ENCODE measurements around the gene OVOL1.
A peak's percentile ranks its signal among the peaks of the same experiment; 100 is the strongest.

Gene OVOL1

DNA sequence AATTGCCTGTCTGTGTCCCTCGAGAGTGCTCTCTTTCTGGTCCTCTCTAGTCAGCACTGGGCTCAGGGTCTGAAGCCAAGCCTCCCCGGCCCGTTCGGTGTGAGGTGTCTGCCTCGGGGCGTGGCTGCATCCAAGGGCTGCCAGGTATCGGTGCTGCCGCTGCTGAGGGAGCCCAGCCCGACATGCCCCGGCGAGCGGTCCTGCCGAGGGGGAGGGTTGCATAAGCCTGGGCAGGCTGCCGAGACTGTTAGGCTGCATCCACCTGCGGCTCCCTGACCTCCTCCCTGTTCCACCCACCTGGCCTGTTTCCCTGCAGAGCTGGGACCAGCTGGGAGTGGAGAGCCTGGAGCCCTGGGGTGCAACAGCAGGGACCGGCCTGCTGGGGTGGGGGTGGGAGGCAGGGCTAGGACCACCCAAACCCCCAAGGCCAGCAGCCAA, 6.3 kb downstream of the OVOL1 start:
- no peak for DNase-seq

DNA sequence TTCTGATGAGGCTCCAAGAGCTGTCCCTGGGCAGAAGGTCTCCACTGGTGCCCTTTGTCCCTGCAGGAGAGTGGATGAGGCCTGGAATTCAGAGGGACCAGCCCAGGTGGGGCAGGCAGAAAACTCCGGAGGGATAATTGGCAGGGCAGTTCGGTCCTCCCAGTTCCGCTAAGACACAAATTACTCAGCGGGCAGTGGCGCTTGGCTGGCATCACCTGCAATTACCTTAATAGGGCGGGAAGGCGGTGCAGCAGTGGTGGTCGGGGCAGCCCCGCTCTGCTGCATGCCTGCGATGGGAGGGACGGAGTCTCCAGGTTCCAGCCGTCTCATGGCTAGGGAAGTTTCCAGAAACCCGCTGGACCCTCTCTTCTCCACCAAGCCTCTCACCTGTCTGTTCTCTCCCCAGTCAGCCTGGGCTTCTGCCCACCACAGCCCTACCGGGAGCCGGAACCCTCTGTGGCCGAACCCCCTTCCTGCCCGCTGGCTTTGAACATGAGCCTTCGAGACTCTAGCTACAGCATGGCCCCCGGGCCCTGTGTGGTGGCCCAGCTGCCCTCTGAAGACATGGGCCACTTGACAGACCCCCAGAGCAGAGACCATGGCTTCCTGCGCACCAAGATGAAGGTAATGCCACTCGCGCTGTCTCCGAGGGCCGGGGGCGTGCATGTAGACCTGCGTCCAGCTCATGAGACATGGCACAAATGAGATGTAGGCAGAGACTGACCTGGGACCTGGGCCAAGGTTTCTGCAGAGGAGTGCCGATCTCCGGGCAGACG, 7.0 kb downstream of the OVOL1 start:
- no peak for DNase-seq

- DNase-seq: no peak
Measured at GRCh38 chr11:65794570-65795510, 8.0 kb downstream of the OVOL1 start.

DNA sequence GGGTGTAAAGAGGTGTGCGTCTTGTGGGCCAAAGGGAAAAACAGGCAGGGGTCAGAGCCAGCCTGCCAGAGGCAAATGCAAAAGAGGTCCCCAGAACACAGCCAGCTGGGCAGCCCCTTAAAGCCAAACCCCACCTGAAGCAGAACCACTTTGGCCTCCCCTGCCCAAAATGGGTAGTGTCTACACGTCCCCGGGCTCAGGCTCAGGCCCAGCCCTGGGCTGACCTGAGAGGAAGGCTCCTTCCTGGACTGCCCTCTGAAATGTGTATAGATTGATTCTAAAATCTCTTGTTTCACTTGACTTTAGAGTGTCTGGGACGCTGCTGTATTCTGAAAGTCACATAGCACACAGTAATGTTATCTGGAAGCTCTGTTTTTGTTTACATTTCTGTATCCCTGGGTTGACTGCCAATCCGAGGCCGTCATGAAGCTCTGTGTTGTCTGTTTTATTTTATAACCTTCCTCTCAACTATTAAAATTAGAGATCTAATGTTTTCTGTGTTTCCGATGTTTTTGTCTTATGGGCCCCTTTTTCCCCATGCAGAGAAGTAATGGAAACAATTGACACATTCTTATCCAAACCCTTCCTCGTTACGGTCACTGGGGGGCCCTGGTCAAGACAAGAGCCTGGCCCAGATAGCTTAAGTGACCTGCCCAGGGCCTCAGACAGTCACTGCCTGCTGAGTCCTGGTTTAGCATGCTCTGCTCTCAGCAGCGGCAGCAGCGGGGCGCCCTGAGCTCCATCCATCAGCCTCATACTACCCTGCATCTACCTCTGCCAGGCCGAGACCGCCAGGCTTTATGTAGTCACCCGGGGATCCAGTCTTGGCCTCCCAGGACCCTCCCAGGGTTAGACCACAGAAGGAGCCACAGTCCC, 10.1 kb downstream of the OVOL1 start:
- no peak for DNase-seq

- DNase-seq: no peak
Measured at GRCh38 chr11:65797711-65798110, 10.8 kb downstream of the OVOL1 start.

- DNase-seq: no peak
Measured at GRCh38 chr11:65798882-65799281, 12.0 kb downstream of the OVOL1 start.

- DNase-seq: no peak
Measured at GRCh38 chr11:65801153-65801987, 14.5 kb downstream of the OVOL1 start.

DNA sequence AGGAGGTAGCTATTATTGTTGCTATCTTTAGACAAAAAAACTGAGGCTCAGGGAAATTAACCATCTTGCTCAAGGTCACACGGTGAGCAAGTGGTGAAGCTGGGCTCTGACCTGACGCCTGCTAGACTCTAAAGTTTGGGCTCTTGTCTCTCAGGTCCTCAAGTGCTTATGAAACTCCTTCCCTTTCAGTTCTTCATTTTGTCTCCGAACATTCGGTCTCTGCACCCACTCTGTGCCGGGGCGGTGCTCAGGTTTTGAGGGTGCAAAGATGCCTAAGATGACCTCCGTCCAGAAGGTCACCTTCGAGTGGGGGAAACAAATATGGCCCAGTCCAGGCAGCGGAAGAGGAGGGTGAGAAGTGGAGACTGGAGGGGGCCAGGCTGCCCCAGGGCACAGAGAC, 16.0 kb downstream of the OVOL1 start:
- DNase-seq: no peak

DNA sequence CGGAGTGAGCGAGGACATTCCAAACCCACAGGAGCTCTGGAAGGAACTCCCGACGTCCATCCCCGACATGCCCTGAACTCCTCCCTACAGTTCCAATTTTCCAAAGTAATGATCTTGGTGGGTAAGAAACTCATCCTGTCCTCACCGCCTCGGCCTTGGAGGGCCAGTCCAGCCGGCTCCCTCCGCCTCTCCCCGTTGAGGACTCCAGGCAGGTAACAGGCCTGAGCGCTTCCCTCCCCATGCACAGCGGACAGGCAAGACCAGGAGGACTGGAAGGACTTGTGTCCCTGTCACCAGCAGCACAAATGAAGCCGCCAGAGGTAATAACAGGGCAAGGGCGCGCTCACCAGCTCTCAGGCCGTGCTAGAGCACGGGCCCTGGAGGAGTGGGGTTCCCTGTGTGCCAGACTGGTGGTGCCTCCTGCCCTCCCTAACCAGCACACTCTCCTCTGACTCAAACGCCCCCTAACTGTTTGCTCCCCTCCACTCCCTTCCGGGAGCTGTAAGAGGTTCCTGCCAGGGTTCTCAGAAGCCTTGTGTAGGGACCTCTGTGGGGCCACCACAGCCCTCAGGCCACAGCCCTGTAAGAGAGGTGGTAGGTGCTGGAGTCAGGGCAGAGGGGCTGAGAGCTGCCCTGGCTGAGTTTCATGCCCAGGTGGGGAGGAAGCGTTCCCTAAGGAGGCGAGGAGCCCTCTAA, 17.1 kb downstream of the OVOL1 start:
- DNase-seq: no peak

DNA sequence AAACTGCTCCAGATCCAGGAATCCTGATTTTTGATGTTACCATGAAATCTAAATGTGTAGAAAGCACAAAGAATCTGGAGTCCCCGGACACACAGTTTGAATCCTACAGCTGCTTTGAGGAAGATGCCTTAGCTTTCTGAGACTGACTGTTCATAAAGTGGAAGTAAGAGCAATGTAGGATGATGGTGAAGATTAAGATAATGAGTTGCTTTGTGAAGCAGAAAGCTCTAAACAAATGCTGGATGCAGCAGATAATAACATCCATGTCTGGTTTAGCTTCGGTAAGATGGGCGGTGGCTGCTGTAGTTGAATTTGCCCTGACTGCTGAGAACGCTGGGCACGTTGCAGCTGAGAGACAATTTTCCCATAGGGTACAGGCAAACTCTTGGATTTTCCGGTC, 20.1 kb downstream of the OVOL1 start:
- DNase-seq: no peak

DNA sequence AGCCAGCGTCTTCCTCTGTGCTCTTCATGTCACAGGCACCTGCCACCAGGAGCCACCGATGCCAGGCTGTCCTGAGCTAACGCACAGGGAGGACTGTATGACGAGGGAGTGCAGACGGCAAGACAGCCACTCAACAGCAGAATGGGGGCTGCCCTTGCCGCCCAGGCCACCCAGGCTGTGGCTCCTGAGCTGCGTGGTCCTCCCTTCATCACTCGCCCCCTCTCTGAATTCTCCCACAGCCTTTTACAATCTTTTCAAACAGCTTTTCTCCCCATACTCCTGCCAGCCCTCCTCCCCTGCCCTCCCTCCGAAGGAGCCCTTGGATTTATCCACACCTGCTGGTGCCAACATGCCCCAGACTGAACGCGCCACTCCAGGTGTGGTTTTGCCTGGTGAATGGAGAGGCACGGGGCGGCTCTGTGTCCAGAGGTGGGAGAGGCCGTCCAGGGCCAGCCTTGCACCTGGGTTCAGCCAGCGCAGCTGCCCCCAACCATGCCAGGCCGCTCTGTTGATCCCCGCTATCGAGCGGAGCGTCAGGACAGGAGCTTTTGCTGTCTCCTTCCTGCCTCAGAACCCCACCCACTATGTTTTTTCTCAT, 22.0 kb downstream of the OVOL1 start:
- DNase-seq: no peak

- DNase-seq: no peak
Measured at GRCh38 chr11:65809496-65809895, 22.6 kb downstream of the OVOL1 start.

GRCh38 chr11:65810046-65810868, 23.4 kb downstream of the OVOL1 start:
- no peak for DNase-seq

GRCh38 chr11:65811764-65812475, 25.1 kb downstream of the OVOL1 start:
- DNase-seq: no peak

- peak; percentile 36 for DNase-seq
Measured at GRCh38 chr11:65814131-65814985, 27.5 kb downstream of the OVOL1 start.

- DNase-seq: no peak
Measured at GRCh38 chr11:65814986-65815565, 28.2 kb downstream of the OVOL1 start.

GRCh38 chr11:65816696-65817095, 29.8 kb downstream of the OVOL1 start:
- DNase-seq: no peak

GRCh38 chr11:65817312-65817834, 30.5 kb downstream of the OVOL1 start:
- no peak for DNase-seq

Data from CD4-positive, alpha-beta T cell treated with Interferon gamma for 1 hour (primary cell).